GF-D8 (cell line): ENCODE results near the gene CCR6.
"Not testable (repeated sequence)": the region's sequence is repeated elsewhere in the genome, so short reads cannot be mapped to it uniquely, and the experiment has no call there.

Experiments
- DNase-seq: peaks from one replicate; lab custom pipeline; 2025; lab: John Stamatoyannopoulos, UW

The CCR6 gene

DNA sequence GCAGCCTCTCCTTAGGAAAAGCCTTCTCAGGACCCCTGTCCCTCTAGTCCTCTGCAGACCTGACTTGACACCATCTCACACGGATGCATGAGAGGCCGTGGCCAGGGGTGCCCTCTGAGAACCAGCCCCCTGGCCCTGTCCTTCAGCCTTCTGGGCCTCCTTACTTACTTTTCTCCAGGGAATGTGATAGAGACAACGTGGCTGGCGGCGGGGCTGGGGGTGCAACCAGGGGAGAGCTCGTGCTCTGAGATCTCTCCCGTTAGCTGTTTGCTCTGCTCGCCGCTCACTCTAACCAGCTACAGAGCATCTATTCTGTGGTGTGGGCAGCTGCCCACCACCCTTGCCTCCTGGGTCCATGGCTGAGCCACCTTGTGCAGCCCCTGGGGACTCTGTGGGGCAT is 20.1 kb downstream of the CCR6 start:
- DNase-seq = no peak

DNA sequence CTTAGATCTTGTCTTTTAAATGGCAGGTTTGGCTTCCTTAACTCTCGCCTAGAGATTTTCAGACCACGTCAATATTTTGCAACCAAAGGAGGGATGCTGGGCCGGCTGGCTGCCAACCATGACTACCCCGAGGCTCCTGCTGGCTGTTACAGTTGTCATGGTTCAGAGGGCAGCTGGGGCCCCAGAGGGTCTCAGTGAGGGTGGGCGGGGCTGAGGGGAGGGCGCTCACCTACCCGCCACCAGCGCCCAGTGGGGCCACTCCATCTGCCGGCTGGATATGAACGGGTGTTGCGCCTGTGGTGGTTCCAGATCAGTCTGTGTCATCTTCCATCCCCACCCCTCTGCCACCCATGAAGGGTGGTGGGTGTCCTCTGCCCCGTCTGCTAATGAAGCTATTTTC is 22.6 kb downstream of the CCR6 start:
- DNase-seq = no peak

DNA sequence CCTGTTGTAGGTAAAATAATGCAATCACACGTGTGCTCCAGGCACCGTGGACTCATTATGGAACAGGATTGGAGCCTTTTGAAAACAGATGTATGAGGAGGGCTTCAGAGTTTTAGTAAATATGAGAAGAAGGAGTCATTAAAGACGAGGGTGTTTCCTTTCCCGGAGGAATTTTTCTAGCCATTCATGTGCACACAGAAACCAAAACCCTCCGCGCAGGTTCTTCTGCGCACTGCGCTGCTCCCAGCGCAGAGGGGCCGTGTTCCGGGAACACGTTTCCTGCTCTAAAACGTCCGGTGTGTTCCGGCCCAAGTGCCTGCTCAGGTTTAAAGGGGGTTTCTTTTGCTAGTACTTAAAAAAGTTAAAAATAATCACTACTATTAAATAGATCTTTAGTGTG is 23.2 kb downstream of the CCR6 start:
- DNase-seq = no peak

DNA sequence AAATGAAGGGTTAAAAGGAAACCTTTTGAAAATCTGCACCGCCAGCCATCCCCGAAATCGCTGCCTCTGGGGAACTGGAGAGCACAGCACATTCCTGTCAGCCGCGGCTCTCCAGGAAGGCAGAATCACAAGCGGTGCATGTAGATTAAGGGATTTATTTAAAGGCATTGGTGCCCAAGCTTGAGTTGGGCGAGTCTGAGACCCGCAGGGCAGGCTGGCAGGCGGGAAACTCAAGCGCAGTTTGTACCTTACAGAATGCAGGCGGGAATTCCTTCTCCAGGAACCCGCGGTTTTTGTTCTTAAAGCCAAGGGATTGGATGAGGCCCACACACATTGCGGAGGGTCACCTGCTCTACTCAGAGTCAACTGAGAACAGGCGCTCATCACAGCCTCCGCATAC is 24.1 kb downstream of the CCR6 start:
- no peak for DNase-seq

DNA sequence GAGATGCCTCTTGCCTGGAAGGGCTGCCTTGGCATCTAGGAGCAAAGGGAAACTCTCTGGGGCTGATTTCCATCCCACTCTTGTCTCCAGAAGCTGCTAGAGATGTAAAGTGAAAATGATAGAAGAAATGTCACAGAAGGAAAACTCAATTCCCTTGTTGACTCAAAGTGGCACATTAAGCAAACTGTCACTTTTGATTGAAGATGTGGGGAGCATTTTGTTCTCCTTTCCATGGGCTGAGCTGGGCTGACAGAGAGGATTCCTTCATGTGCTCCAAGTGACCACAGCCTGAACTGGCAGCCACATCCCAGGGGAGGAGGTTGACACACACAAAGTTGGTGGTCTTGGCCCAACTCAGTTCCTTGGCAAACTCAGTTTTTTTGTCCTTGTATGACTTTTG is 25.1 kb downstream of the CCR6 start:
- no peak for DNase-seq

DNA sequence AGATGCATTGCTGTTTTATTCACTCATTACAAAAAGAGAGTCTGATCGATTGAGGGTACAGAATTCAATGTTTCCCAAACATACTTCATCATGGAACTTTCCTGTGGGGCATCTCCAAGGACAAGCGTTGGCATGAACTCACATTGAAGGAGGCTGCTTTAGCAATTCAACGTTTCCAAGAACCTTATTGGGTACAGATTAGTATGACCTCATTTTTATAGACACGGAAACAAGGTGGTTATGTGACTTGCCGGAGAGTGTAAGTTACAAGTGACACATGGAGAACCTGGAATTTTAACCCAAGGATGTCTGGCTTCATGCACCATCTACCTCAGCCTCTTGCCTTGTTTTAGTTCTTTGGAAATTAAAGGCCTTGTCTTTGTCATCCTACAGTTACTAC is 26.1 kb downstream of the CCR6 start:
- DNase-seq = no peak

DNA sequence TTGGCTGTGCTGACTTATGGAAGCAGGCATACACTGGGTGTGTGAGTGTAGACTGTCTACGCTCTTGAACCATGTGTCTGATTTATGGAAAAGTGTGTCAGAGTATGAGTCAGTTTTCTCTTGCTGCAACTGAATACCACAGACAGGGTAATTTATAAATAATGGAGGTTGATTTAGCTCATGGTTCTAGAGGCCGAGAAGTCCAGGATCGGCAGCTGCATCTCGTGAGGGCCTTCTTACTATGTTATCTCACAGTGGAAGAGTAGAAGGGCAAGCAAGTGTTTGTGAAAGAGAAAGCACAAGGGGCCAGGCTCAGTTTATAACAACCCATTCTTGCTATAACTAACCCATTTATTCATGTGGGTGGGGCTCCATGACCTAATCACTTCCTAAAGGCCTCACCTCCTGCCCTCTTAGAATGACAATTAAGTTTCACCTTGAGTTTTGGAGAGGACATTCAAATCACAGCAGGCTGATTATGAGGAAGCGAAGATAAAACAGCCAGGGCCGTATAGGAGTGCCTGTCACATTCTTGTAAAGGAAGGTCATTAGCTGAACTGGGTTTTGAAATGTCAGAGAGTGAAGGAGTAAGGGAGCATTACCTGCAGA is 28.1 kb downstream of the CCR6 start:
- no peak for DNase-seq

DNA sequence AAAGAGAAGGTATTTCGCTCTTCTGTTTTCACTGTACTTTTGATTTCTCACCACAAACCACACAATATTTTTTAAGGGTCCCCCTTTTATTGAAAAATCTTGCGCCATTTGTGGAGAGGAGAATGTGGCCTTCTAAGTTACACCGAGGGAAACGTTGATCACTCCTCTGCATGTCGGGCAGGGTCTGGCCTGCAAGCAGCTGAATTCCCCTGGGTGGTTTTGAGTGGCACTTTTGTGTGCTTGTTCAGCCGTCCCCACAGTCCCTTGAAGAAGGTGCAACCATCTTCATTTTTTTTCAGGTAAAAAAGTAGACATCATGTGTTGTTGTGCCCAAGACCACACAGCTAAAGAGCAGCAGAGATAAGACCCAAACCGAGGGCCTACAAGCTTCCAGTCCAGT is 28.8 kb downstream of the CCR6 start:
- DNase-seq = no peak

DNA sequence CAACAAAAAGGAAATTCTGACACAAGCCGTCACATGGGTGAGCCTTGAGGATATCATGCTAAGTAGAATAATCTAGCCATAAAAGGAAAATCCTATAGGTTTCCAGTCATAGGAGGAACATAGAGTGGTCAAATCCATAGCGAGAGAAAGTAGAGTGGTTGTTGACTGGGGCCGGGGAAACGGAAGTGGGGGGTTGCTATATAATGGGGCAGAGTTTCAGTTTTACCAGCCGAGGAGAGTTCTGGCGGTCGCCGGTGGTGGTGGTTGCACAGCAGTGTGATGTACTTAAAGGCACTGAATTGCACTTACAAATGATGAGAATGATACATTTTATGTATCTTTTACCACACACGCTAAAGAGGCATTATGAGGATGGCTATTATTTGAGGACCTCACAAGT is 30.0 kb downstream of the CCR6 start:
- no peak for DNase-seq

DNA sequence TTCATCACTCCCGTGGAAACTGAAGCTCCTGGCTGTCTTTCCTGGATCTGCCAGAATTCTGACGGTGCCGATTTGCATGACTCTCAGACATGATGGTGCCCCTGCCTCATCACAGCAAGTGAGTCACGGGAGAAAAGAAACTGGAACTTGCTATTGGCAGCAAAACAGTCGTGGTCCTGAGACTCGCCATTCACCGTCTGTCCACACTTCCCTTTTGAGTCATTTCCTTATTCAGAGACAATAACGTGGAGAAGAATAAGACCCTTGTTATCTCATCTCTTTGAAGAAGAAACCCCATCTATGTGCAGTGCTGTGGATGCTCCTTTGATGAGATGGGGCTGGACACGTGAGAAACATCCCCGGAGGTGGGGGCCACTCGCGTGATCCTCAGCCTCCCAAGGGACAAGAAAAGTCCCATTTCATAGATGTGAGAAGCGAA is 30.6 kb downstream of the CCR6 start:
- DNase-seq = no peak

DNA sequence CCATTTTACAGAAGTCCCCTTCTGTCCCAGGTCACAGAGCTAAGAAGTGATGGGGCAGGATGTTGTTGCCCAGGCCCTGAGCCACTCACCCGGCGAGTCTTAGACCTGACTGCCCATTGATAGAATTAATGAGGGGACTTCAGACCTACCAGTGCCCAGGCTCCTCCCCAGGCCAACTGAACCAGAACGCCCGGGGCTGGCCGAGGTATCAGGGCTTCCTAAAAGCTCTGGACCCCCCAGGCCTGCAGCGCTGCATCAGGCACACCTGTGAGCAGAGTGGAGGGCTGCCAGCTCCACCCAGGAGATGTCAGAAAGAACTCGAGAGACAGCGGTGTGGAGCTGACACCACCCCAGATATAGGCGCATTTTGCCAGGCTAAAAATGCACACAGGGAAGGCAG is 31.4 kb downstream of the CCR6 start:
- no peak for DNase-seq

DNA sequence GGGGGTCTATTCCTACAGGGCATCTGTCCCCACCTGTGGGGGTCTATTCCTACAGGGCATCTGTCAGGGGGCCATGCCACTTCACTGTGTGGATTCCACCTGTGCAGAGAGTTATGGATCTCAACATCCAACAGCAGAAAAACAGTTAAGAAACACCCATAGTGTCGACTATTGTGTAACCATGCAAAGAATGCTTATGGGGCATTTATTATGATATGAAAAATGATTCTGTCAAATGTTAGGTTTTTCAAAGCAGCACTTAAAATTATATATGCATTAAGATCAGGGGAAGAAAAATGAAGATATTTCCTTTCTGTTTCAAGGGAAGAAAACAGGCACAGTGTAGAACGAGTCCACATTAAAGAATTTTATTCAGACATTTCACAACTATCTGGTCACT is 32.0 kb downstream of the CCR6 start:
- DNase-seq = no peak

DNA sequence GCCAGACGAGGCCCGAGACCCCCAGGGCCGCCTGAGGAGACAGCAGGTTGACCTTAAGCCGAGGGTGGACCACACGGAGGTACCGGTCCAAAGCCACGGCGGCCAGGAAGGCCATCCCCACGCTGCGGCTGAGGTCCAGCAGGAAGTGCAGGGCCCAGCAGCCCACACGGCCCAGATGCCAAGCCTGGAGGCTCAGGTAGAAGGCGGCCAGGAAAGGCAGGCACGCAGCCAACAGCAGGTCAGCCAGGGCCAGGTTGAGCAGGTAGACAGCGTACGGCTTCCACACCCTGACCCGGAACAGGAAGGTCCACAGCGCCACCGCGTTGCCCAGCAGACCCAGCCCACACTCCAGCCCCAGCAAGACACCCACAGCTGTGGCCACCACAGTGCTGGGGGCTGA is 34.5 kb downstream of the CCR6 start:
- DNase-seq = no peak

DNA sequence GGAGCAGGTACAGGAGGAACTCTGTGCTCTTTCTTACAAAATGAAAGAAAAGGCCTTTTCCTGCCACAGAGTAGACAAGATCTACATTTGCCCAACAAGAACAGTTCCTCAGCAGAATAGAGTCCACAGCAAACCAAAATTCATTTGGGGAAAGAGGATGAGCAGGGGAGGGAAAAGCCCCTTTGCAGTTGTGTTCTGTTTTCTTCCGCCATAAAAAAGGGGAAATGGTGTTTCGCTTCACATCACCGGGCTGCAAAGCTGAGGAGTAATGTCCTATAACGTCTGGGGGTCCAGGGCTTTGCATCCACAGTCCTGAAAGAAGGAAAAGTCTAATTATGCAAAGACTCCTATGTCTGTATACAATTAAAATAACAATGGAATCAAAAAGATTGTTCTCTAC is 35.0 kb downstream of the CCR6 start, which contains the start of gene GPR31:
Gene GPR31 (minus strand): TSS at position 118 of the 400 bp plus-strand sequence. CDS start 149 bp downstream, outside the sequence.
- no peak for DNase-seq

DNA sequence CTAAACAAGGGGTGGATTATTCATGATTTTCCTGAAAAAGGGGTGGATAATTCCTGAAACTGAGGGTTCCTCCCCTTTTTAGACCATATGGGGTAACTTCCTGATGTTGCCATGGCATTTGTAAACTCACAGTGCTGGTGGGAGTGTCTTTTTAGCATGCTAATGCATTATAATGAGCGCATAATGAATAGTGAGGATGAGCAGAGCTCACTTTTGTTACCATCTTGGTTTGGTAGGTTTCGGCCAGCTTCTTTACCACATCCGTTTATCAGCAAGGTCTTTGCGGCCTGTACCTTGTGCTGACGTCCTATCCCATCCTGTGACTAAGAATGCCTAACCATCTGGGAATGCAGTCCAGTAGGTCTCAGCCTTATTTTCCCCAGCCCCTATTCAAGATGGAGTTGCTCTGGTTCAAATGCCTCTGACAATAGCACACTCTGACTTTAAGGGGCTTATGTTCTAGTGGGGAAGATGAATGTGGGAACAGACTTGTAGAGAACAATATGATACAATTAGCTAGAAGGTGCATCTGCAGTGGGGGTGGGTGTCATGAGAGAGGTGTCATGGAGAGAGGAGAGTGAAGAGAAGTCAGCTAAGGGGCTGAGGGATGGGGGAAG is 39.1 kb downstream of the CCR6 start:
- no peak for DNase-seq

DNA sequence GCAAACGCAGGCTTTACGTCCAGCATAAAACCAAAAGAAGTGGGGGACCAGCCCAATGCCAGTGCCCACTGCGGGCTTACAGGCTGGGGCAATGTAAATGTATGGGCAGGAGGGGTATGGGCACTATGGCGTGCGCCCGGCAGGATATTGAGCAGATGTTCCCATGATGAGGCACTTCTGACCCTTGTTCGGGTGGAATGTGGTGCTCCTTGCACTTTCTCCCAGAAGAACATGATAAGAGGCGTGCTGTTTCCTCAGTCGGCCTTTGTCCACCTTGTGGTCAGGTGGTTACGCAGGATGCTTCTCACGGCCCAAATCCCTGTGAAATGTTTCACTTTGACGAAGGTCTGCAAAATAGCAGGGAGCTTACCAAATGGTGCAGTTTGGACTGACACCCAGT is 39.7 kb downstream of the CCR6 start:
- DNase-seq = no peak

DNA sequence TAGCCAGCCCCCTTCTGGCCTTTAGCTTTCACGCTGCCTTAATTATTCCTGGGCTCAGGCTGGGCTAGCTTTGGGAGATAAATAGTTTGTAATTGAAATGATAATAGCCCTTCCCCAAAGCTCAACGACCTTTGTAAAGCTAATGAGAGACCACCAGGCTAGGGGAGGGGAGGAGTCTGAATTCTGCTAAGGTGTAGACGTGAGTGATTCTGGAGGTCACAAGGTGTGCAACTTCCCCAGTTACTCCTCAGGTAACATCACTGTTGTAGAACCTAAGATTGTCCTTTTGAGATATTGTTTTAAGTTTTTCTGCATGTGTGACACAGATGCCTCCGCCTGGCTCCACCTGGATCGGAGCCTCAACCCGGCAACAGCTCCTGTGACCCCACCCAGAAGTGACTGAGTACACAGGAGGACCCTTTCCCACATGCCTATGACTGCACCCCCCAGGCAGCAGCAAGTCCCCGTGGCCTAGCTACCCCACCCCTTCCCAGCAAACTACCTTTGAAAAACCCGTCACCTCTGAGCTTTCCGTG is 40.6 kb downstream of the CCR6 start:
- no peak for DNase-seq

DNA sequence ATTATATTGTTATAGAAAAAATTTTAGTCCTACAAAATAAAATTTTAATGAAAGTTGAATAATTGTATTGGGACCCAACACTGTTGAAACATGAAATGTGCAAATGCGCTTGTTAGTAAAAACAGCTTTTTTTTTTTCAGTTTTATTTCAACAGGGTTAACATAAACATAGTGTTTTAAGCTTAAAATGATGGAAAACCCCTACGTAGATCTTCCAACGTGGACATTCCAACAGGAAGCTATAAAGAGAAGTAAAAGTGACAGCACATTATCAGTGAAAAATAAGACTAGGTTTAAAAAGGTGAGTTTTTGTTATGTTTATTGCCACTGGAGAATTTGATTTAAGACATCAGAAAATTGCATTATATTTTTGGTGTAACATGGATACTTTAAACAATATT is 41.4 kb downstream of the CCR6 start:
- no peak for DNase-seq

DNA sequence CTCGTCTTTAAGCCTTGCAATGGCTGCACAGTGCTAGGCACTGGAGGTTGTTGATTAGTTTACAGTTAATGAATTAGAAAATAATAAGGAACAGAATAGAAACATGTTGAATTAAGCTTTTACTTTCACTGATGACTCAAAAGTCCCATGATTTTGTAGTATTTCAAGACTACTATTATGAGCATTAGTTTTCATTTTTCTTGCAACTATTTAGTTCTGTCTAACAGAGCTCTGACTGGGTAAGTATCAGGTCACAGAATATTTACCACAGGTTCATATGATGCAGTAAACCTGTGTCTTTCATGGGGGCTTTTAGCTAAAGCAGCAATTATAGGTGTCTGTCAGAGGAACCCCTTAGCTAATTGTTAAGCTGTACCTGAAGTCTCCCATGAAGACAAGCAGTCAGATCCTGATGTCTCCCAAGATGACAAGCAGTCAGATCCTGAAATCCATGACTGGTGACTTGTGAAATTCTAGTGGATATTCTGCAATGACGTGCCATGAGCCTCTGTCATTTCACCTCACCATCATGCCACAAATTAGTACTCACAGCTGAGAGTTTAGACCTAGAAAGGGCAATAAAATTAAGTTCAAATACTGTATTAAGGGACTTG is 43.1 kb downstream of the CCR6 start:
- DNase-seq = no peak

DNA sequence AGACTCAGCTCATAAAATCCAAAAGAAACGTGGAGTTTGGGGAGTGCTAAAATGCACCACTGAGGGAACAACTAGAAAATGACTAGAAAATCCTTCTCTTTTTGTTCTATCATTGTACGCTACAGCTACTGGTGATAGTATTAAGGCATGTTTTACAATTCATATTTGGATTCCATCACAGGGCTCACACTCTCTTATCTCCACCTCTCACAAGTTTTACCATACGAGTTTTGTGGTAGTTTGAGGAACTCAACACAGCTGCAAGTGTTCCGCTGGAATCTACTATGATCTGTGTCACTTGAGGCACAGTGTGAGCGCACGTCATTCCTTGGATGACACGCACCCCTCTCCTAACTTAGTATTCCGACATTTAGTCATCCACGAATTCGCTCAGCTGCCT is 44.8 kb downstream of the CCR6 start:
- not testable (repeated sequence) for DNase-seq

DNA sequence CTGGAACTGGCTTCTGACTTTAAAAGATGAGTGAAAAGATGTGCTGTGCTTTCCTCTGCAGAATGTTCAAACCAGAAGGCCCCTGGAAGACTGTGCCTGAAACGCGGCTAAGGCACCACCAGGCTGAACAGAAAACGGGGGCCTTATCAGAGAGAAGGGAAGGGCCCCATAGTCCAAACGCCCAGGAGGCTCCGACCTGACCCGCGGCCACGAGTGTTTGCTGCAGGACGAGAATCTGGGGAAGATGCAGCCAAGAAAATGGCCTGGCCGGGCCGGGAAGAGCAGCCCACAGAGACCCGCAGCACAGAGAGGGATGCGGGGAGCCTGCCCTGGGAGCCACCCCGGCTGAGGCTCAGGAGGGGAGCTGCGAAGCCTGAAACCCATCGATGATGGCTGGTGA is 45.4 kb downstream of the CCR6 start:
- DNase-seq = not testable (repeated sequence)

DNA sequence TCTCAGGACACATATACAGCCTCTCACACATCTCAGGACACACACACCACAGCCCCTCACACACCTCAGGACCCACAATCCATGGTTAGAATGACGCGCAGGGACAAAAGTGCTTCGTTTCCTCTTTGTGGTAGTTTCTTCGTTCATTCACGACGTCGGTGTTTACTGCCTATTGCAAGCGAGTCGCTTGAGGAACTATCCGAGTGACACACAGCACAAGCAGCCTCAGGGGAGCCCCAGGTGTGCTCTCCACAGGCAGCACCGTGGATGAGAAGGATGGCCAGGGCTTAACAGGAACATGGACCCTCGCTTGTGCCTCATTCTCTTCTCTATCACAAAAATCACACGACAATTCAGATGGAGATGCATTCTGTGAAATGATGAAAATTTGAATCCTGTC is 47.0 kb downstream of the CCR6 start:
- not testable (repeated sequence) for DNase-seq

DNA sequence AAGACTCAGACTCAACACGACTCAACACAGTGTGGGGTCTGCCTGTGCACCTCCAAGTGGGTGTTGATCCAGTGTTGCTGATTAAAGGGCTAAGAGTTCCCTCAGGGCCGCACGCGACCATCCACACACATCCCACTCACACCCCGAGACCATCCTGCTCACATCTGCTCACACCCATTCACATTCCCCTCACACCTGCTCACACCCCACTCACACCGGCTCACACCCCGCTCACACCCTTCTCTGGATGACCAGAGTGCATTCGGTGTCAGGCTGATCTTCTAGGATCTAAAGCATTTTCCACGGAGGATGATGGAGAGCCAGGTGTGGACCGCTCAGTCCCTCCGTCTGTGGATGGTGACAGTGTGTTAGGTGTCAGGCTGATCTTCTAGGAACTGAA is 48.4 kb downstream of the CCR6 start:
- not testable (repeated sequence) for DNase-seq
